ENCODE results near the gene KRT81.

KRT81 gene

GRCh38 chr12:52249511-52250047 is 41.8 kb downstream of the KRT81 start:
- H3K4me3 ChIP-seq (ENCODE audit: low read depth, low read length), result no peak overlapping the region
- CTCF ChIA-PET, result interaction anchor here (1.0 to 13.9 kb wide), 4 partner anchors 10 to 92 kb away, joined by 3 to 128 read pairs (median 4); no protein-coding TSS in a partner anchor
- TF ChIP-seq CTCF (IDR thresholded peaks at IDR 0.05; ENCODE audit: insufficient read depth, low read length, missing control alignments), result no peak
- DNase-seq (ENCODE audit: low read depth, low spot score), result no peak
- POLR2A ChIA-PET, result no interaction called here

GRCh38 chr12:52248541-52249461 is 42.5 kb downstream of the KRT81 start:
- DNase-seq (ENCODE audit: low read depth, low spot score), result no peak
- no peak for TF ChIP-seq CTCF (IDR thresholded peaks at IDR 0.05; ENCODE audit: insufficient read depth, low read length, missing control alignments)
- CTCF ChIA-PET, result interaction anchor here (1.2 to 13.9 kb wide), 2 partner anchors 11 to 30 kb away, joined by 6 to 128 read pairs; no protein-coding TSS in a partner anchor
- POLR2A ChIA-PET, result interaction anchor here (0.5 kb wide), 1 partner anchor 105 kb away, joined by 3 read pairs; no protein-coding TSS in a partner anchor
- H3K4me3 ChIP-seq (ENCODE audit: low read depth, low read length), result no peak overlapping the region

- CTCF ChIA-PET, result interaction anchor here (4.1 to 13.9 kb wide), 2 partner anchors 30 to 80 kb away, joined by 16 to 128 read pairs; no protein-coding TSS in a partner anchor
- no peak for TF ChIP-seq CTCF (IDR thresholded peaks at IDR 0.05; ENCODE audit: insufficient read depth, low read length, missing control alignments)
- H3K4me3 ChIP-seq (ENCODE audit: low read depth, low read length), result no peak overlapping the region
- no peak for DNase-seq (ENCODE audit: low read depth, low spot score)
- POLR2A ChIA-PET, result no interaction called here
Observed at GRCh38 chr12:52247622-52248540, 43.5 kb downstream of the KRT81 start.

- ChIA-PET CTCF (interaction anchor here (1.0 to 13.9 kb wide), 6 partner anchors 11 to 125 kb away, joined by 3 to 128 read pairs (median 4); no protein-coding TSS in a partner anchor), POLR2A (no interaction called here)
- TF ChIP-seq CTCF (IDR thresholded peaks at IDR 0.05; ENCODE audit: insufficient read depth, low read length, missing control alignments), result no peak
- no peak overlapping the region for H3K4me3 ChIP-seq (ENCODE audit: low read depth, low read length)
- DNase-seq (ENCODE audit: low read depth, low spot score), result no peak
Observed at GRCh38 chr12:52246720-52247621, 44.4 kb downstream of the KRT81 start.

- ChIA-PET POLR2A (no interaction called here), CTCF (interaction anchor here (1.0 to 13.9 kb wide), 6 partner anchors 12 to 126 kb away, joined by 3 to 128 read pairs (median 4); no protein-coding TSS in a partner anchor)
- no peak for TF ChIP-seq CTCF (IDR thresholded peaks at IDR 0.05; ENCODE audit: insufficient read depth, low read length, missing control alignments)
- no peak for DNase-seq (ENCODE audit: low read depth, low spot score)
- no peak overlapping the region for H3K4me3 ChIP-seq (ENCODE audit: low read depth, low read length)
Observed at GRCh38 chr12:52245962-52246569, 45.3 kb downstream of the KRT81 start.

Measured in AG04449 (cell line).